Small intestine (tissue), 7 donors: ENCODE measurements around the gene TCAP. TPM values are rescaled to one million over a fixed set of nuclear protein-coding genes. Genes with fewer than 3 reads are reported as not detected.

ENCODE experiments used
- DNase-seq, 2 donors: peaks; one replicate each; pipeline versions ENCODE4 v3.0.0 to v3.0.0-alpha.2; 2013
- FAIRE-seq: peaks from 2 replicates; lab custom pipeline; 2012; peaks lifted over from hg19 to GRCh38; lab: Jason Lieb, UNC
- H3K27ac ChIP-seq, 3 donors: one replicate each; pipeline ENCODE4 v1.5.1; 2013; ENCODE audit warnings: low read length in 2 of 3, mild to moderate bottlenecking in 2 of 3, control low read depth in 1 of 3, inconsistent platforms in 1 of 3, low read depth in 1 of 3, moderate library complexity in 1 of 3
- H3K27me3 ChIP-seq, 3 donors: one replicate each; pipeline ENCODE4 v1.6.1; 2013; ENCODE audit warnings: low read length in 3 of 3, inconsistent platforms in 1 of 3; ENCODE audit not compliant: control insufficient read depth in 3 of 3, insufficient read depth in 3 of 3
- H3K36me3 ChIP-seq, 3 donors: one replicate each; pipeline ENCODE4 v1.6.1; 2013; ENCODE audit warnings: low read length in 3 of 3, inconsistent platforms in 1 of 3, low read depth in 1 of 3, mild to moderate bottlenecking in 1 of 3, moderate library complexity in 1 of 3; ENCODE audit not compliant: control insufficient read depth in 3 of 3, insufficient read depth in 2 of 3
- H3K4me1 ChIP-seq, 3 donors: one replicate each; pipeline ENCODE4 v1.6.1; 2013; ENCODE audit warnings: low read length in 2 of 3, inconsistent platforms in 1 of 3, low read depth in 1 of 3, mild to moderate bottlenecking in 1 of 3, moderate library complexity in 1 of 3; ENCODE audit not compliant: control insufficient read depth in 3 of 3, insufficient read depth in 2 of 3
- H3K4me3 ChIP-seq, 3 donors: one replicate each; pipeline ENCODE4 v1.5.1; 2013; ENCODE audit warnings: low read length in 3 of 3, control low read depth in 1 of 3, inconsistent platforms in 1 of 3, low read depth in 1 of 3, mild to moderate bottlenecking in 1 of 3, moderate library complexity in 1 of 3
- H3K9me3 ChIP-seq, 2 donors: one replicate each; pipeline ENCODE4 v1.6.1; 2013; ENCODE audit warnings: low read depth in 1 of 2, low read length in 1 of 2; ENCODE audit not compliant: control insufficient read depth in 2 of 2, insufficient read depth in 1 of 2
- WGBS, 3 donors: extraction: QIAGEN DNeasy Blood & Tissue Kit; methylation state at CpG; one replicate each; pipeline ENCODE4 v1.1.7; 2013; 5-methylcytosine and 5-hydroxymethylcytosine counted together
- polyA plus RNA-seq, 4 donors: library from polyadenylated mRNA; stranded (reverse) in 3 of 4; unstranded in 1 of 4; fragments of 200-250 nt in 3 of 4; fragments of 120-200 nt in 1 of 4; gene quantifications; one replicate each; pipeline versions ENCODE4 v1.2.1 to v1.2.3, GENCODE V29; 2013
- donor health status: healthy with polysubstance abuse.
- donor health status: control.
- donor health status: control.
- donor health status: Bipolar disorder and iron deficiency.
- donor health status: healthy.

TCAP gene
- polyA plus RNA-seq, 4 donors: 0.85 to 27.6 (median 3.8) TPM

DNA sequence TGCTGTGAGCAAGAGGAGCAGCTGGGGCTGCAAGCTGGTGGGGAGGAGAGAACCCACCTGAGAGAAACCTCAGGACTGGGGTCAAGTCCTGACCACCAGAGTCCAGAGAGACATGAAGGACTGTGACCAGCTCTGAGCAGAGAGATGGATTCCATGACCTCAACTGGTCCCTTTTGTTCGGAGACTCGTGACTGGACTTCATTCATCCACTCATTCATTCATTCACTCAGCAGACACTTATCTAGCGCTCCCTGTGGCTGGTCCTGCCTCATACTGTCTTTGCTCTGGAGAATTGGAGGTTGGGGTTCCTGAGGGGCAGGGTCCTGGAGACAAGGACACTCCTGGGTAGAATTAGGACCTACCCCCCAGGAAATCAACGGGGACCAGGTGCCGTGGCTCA, 38.8 kb downstream of the TCAP start:
- H3K27ac ChIP-seq: peak overlapping the region; percentile 25 to 60 (median 31)
- FAIRE-seq (no peak), DNase-seq (no peak)
- H3K9me3 ChIP-seq: no peaks in the 10 kb centered on the region
- no peaks in the 10 kb centered on the region for H3K27me3 ChIP-seq
- no peak overlapping the region for H3K4me3 ChIP-seq
- WGBS, 3 donors: 51 to 76% (median 52%) methylated on average over 5 of the region's 5 CpGs
- peaks cover 0 to 69% (median 0%) of the 10 kb centered on the region in 3 donors for H3K36me3 ChIP-seq
- H3K4me1 ChIP-seq: peaks cover 9 to 54% (median 14%) of the 10 kb centered on the region in 3 donors

DNA sequence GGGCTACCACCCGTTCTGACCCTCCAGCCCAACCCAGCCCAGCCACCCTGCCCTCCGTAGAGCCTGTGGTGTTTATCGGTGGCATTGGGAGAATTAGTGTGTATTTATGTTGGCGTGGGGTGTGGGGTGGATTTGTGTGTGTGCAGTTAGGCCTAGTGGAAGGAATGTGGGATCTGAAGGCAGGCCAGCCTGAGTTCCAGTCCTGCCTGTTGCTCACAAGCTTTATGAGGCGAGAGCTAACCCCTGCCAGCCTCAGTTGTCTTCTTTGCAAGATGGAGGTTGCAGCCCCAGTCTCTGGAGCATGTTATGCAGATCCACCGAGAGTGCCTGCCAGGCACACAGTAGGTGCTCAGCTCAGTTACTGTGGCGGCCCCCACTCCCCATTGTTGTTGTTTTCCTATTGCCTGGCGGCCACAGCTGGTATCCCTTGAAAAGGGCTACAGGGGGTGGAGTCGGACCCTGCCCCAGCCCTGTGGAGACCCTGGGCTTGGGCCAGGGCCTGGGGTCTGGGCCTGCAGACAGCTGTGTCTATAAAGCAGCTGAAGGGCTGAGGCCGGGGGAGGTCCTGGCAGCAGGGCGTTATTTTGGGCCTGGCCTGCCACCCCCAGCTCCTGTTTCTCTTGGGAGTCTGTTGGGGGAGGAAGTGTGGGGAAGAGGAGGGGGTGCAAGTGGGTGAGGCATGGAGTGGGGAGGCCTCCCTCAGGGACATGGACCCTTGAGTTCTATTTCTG, 39.8 kb downstream of the TCAP start:
- H3K4me3 ChIP-seq: no peak overlapping the region
- peak overlapping the region; percentile 4 to 81 (median 76) for H3K27ac ChIP-seq
- H3K4me1 ChIP-seq: peaks cover 9 to 47% (median 14%) of the 10 kb centered on the region in 3 donors
- no peaks in the 10 kb centered on the region for H3K9me3 ChIP-seq
- FAIRE-seq: no peak
- 28 to 52% (median 45%) methylated on average over 11 of the region's 11 CpGs for WGBS, 3 donors
- DNase-seq: no peak
- H3K27me3 ChIP-seq: no peaks in the 10 kb centered on the region
- peaks cover 0 to 79% (median 6%) of the 10 kb centered on the region in 3 donors for H3K36me3 ChIP-seq

DNA sequence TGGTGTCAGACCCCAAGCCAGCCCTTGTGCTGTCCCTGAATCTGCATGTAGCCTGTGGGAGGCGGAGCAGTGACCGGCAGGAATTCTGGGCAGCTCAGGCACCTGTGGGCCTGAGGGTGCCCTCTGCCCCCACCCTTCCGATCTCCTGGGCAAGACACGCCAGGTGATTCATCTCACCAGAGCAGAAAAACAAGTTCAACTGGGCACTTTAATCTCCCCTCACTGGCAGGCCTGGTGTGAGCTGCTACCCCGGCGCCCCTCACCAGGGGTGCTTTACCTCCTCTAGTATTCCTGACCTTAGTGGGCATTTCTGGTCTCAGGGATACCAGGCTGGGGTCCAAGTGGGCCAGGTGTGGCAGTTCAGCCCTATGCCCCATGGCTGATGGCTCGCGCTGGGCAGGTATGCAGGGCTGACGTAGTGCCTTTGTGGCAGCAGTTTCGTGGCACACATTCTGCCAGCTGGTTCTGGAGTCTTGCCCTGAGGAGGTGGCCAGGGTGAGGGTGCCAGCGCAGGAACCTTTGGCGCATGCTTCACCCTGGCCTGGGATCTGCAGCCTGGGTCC, 40.7 kb downstream of the TCAP start:
- Histone ChIP-seq H3K27me3 (no peaks in the 10 kb centered on the region), H3K9me3 (no peaks in the 10 kb centered on the region), H3K4me1 (peaks cover 9 to 47% (median 14%) of the 10 kb centered on the region in 3 donors), H3K27ac (peak overlapping the region; percentile 42 to 81 (median 76)), H3K4me3 (no peak overlapping the region), H3K36me3 (peaks cover 3 to 88% (median 6%) of the 10 kb centered on the region in 3 donors)
- WGBS, 3 donors: 13 to 66% (median 40%) methylated on average over 12 of the region's 12 CpGs
- FAIRE-seq: no peak
- peak; percentile 60 to 93 for DNase-seq

DNA sequence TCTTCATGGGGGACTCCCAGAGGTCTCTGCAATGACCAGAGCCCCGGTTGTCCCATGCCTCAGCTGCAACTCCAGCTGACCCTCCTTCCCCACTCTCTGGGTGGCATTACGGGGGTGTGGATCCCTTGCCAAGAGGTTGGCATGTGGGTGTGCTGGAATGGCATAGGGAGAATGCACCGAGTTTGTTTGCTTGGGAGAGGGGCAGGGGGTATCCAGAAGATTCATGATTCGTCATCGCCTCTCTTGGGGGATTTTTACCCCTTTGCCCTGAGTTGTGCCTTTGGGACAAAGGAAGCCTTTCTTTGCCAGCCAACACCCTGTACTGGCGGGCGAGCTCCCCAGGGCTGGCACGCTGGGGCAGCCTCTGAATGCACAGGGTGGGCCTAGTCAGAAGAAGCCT, 41.2 kb downstream of the TCAP start:
- FAIRE-seq (no peak), DNase-seq (no peak)
- peaks cover 9 to 47% (median 14%) of the 10 kb centered on the region in 3 donors for H3K4me1 ChIP-seq
- H3K27me3 ChIP-seq: no peaks in the 10 kb centered on the region
- peak overlapping the region in 2 of 3 donors; percentile 76 to 81 for H3K27ac ChIP-seq
- peaks cover 4 to 93% (median 6%) of the 10 kb centered on the region in 3 donors for H3K36me3 ChIP-seq
- no peak overlapping the region for H3K4me3 ChIP-seq
- WGBS, 3 donors: 16 to 59% (median 38%) methylated on average over 8 of the region's 8 CpGs
- H3K9me3 ChIP-seq: no peaks in the 10 kb centered on the region

DNA sequence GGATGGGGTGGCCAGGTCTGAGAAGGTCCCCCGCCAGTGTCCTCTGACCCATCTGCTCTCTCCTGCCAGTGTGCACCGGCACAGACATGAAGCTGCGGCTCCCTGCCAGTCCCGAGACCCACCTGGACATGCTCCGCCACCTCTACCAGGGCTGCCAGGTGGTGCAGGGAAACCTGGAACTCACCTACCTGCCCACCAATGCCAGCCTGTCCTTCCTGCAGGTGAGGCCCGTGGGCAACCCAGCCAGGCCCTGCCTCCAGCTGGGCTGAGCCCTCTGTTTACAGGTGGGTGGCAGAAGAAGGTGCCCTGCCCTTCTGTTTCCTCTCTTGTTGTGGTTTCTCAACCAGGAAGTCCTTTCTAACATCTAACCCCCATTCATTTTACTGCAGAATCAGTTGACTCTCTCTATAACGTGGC, 41.8 kb downstream of the TCAP start:
- 15 to 65% (median 44%) methylated on average over 7 of the region's 7 CpGs for WGBS, 3 donors
- Histone ChIP-seq H3K9me3 (no peaks in the 10 kb centered on the region), H3K4me3 (no peak overlapping the region), H3K4me1 (peaks cover 9 to 44% (median 14%) of the 10 kb centered on the region in 3 donors), H3K36me3 (peaks cover 5 to 95% (median 6%) of the 10 kb centered on the region in 3 donors), H3K27me3 (no peaks in the 10 kb centered on the region), H3K27ac (peak overlapping the region in 2 of 3 donors; percentile 76 to 81)
- DNase-seq: no peak
- FAIRE-seq: no peak

DNA sequence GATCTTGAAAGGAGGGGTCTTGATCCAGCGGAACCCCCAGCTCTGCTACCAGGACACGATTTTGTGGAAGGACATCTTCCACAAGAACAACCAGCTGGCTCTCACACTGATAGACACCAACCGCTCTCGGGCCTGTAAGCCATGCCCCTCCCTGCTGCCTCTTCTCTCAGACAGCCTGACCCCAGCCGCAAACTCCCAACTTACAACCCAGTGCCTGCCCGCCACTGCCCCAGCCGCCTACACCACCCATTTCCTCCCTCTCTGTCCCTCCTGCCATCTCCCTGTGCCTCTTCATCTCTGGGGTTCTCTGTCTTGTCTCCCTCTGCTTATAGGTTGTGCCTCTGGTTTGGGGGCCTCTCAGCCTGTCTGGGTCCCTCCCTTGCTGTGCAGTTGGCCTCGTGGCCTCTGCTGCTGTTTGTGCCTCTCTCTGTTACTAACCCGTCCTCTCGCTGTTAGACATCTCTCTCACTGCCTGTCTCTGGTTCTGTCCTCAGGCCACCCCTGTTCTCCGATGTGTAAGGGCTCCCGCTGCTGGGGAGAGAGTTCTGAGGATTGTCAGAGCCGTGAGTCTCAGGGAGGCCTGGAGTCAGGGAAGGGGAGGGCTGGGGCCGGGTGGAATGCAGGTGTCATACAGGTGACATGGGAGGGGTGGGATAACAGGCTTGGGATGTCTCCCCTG, 44.3 kb downstream of the TCAP start:
- Histone ChIP-seq H3K4me1 (peaks cover 6 to 22% (median 10%) of the 10 kb centered on the region in 3 donors), H3K9me3 (no peaks in the 10 kb centered on the region), H3K27ac (no peak overlapping the region), H3K36me3 (peaks cover 10 to 95% (median 11%) of the 10 kb centered on the region in 3 donors), H3K27me3 (no peaks in the 10 kb centered on the region), H3K4me3 (no peak overlapping the region)
- WGBS, 3 donors: 84 to 85% (median 85%) methylated on average over 14 of the region's 14 CpGs
- DNase-seq: no peak
- FAIRE-seq: no peak

DNA sequence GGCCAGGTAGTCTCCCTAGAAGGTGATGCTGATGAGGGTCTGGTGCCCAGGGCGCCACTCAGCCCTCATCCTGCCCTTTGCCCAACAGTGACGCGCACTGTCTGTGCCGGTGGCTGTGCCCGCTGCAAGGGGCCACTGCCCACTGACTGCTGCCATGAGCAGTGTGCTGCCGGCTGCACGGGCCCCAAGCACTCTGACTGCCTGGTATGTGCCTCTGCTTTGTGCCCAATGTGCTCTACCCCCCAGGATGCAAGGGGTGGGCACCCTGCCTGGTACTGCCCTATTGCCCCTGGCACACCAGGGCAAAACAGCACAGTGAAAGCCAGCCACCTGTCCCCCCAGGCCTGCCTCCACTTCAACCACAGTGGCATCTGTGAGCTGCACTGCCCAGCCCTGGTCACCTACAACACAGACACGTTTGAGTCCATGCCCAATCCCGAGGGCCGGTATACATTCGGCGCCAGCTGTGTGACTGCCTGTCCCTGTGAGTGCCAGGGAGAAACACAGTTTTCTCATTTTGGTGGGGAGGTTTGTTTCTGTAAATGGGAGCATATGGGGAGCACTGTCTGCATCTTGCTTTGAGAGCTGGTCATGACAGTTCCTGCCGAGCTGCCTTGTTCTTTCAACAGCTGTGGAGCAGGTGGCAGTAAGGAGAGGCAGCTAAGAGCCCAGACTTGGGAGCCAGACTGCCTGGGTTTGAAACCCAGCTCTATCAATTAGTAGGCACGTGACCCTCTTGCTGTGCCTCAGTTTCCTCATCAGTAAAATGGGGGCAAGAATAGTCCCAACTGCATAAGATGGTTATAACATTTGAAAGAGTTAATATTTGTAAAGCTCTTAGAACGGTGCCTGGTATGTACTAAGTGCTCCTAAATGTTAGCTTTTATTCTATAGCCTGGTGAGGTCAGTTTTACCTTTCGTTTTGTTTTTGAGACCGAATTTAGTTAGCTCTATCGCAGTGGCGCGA, 45.1 kb downstream of the TCAP start:
- FAIRE-seq (no peak), DNase-seq (no peak)
- H3K9me3 ChIP-seq: no peaks in the 10 kb centered on the region
- H3K4me3 ChIP-seq: no peak overlapping the region
- no peak overlapping the region for H3K27ac ChIP-seq
- H3K27me3 ChIP-seq: no peaks in the 10 kb centered on the region
- 85 to 88% (median 85%) methylated on average over 19 to 20 of the region's 20 CpGs for WGBS, 3 donors
- peaks cover 10 to 94% (median 15%) of the 10 kb centered on the region in 3 donors for H3K36me3 ChIP-seq
- peaks cover 3 to 15% (median 3%) of the 10 kb centered on the region in 3 donors for H3K4me1 ChIP-seq
